ENCODE results near the gene MARCHF10.

- TF ChIP-seq CTCF (IDR thresholded peaks at IDR 0.05) (no peak), POLR2AphosphoS5 (IDR thresholded peaks at IDR 0.05) (no peak), POLR2A (IDR thresholded peaks at IDR 0.05) (no peak)
Observed at GRCh38 chr17:62854098-62854680, 46.1 kb upstream of the MARCHF10 start.

Data from transverse colon (tissue), 4 donors.